Measurements from ENCODE around the gene SH2B2.

Gene SH2B2
- total RNA-seq: 1.1 to 1.4 reads per million in 2 donors

GRCh38 chr7:102286237-102287110 is at the start of gene SH2B2:
TSS of gene SH2B2 (plus strand) at chr7:102286868. CDS start at chr7:102300551, 13,683 bp downstream.
- peak; percentile 32 for DNase-seq

- DNase-seq: no peak
Observed at GRCh38 chr7:102239206-102239820, 47.4 kb upstream of the SH2B2 start.

- no peak for DNase-seq
Observed at GRCh38 chr7:102241431-102241830, 45.2 kb upstream of the SH2B2 start.

- DNase-seq: no peak
Observed at GRCh38 chr7:102244601-102245000, 42.1 kb upstream of the SH2B2 start.

- DNase-seq: no peak
Observed at GRCh38 chr7:102248081-102248455, 38.6 kb upstream of the SH2B2 start.

- no peak for DNase-seq
Observed at GRCh38 chr7:102248456-102249395, 37.9 kb upstream of the SH2B2 start.

- no peak for DNase-seq
Observed at GRCh38 chr7:102251531-102252365, 34.9 kb upstream of the SH2B2 start.

- no peak for DNase-seq
Observed at GRCh38 chr7:102252366-102252982, 34.2 kb upstream of the SH2B2 start.

GRCh38 chr7:102253066-102253972 is 33.3 kb upstream of the SH2B2 start:
- DNase-seq: no peak

- no peak for DNase-seq
Observed at GRCh38 chr7:102253973-102254370, 32.7 kb upstream of the SH2B2 start.

- DNase-seq: no peak
Observed at GRCh38 chr7:102254521-102254920, 32.1 kb upstream of the SH2B2 start.

- no peak for DNase-seq
Observed at GRCh38 chr7:102255501-102255900, 31.2 kb upstream of the SH2B2 start.

GRCh38 chr7:102255916-102256315 is 30.8 kb upstream of the SH2B2 start:
- no peak for DNase-seq

GRCh38 chr7:102258073-102258748 is 28.5 kb upstream of the SH2B2 start:
- DNase-seq: no peak

- no peak for DNase-seq
Observed at GRCh38 chr7:102258749-102259107, 27.9 kb upstream of the SH2B2 start.

- no peak for DNase-seq
Observed at GRCh38 chr7:102260856-102261255, 25.8 kb upstream of the SH2B2 start.

- DNase-seq: no peak
Observed at GRCh38 chr7:102261451-102261850, 25.2 kb upstream of the SH2B2 start.

GRCh38 chr7:102262546-102262945 is 24.1 kb upstream of the SH2B2 start:
- DNase-seq: no peak

- DNase-seq: no peak
Observed at GRCh38 chr7:102264367-102264891, 22.2 kb upstream of the SH2B2 start.

- DNase-seq: no peak
Observed at GRCh38 chr7:102266541-102266940, 20.1 kb upstream of the SH2B2 start.

Data from T-helper 9 cell (primary cell).